ENCODE results near the gene SUGCT. TPM values are rescaled to one million over a fixed set of nuclear protein-coding genes. Genes with fewer than 3 reads are reported as not detected.

The SUGCT gene
- total and polyA plus RNA-seq, 8 donors = 2.0 to 4.2 (median 2.9) TPM

DNA sequence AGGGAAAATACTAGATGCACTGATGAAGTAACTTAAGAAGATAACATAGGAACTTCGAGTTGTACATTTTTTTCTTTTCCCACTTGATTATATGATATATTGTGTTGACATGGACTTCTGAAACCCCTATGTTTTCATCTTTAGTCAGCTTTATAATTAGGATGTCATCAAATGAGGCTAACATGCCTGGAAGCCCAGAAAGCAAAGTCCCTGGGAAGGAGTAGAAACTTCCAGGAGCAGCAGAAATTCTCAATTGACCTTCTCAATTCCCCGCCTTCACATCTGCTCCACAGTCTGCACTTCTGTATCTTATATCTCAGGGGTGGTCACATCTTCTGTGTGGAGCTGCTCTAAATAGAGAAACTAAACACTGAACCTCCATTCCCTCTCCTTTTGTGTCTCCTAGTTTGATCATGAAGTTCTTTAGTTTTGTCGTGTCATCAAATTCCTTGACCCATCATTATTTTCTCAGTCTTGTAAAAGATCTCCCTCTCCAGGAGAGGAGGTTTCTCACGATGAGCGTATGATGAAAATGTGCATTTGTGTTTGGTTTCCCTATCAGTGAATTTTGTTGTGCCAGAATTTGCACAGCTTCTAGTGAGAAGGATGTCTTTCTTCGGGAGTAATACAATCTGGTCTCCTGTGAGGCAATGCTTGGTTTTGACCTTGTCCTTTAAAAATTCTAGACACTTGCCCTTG is 303.3 kb downstream of the SUGCT start:
- no peaks in the 10 kb centered on the region for H3K36me3 ChIP-seq
- no peak overlapping the region for H3K4me3 ChIP-seq
- H3K27me3 ChIP-seq = no peaks in the 10 kb centered on the region
- no peaks in the 10 kb centered on the region for H3K4me1 ChIP-seq
- H3K9me3 ChIP-seq = peaks cover 0 to 9% of the 10 kb centered on the region in 2 donors
- no peak for TF ChIP-seq CTCF (IDR thresholded peaks at IDR 0.05)
- H3K27ac ChIP-seq = no peak overlapping the region
- no peak for DNase-seq
- no peak for ATAC-seq
- intact Hi-C loops (cut with DNase I) = no loop called here

DNA sequence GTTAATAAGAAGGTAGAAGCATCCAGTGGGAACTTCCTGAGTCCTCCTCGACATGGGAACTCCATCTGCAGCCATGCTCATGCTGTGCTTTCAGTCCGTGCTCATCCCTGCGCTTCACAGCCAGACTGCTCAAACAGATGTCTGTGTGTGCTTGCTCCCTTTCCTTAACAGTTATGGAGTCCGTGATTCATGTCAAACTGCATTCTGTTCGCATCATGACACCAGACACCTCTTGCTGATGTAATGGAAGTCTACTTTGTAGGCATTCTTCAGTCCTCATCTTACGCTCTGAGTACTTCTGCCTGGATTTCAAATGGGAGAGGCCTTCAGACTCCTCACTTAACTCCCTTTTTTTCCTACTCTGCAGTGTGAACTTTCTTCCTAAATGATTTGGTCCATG is 304.9 kb downstream of the SUGCT start:
- no peak for TF ChIP-seq CTCF (IDR thresholded peaks at IDR 0.05)
- intact Hi-C loops (cut with DNase I) = no loop called here
- DNase-seq = no peak
- Histone ChIP-seq H3K4me1 (no peaks in the 10 kb centered on the region), H3K27ac (no peak overlapping the region), H3K27me3 (no peaks in the 10 kb centered on the region), H3K4me3 (no peak overlapping the region), H3K36me3 (no peaks in the 10 kb centered on the region), H3K9me3 (peaks cover 0 to 9% of the 10 kb centered on the region in 2 donors)
- ATAC-seq = no peak

DNA sequence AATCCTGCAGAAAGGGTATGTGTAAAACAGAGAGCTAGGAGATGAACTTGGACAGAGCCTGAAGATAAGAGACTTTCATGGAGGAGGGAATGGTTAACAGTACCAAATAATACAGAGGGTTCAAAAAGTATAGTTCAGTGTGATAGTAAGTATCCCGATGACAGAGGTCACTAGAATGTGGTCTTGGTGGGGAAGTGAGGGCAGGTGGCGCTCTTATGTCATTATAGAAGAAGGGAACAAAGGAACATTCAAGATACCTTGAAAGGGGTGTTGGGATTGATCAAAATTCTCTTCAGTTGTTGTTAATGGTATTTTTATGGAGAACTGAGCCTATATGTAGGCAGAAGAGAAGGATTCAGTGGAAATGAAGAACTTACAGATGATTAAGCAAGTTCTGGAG is 312.5 kb downstream of the SUGCT start:
- Histone ChIP-seq H3K4me3 (no peak overlapping the region), H3K36me3 (no peaks in the 10 kb centered on the region), H3K4me1 (no peaks in the 10 kb centered on the region), H3K27me3 (no peaks in the 10 kb centered on the region), H3K9me3 (no peaks in the 10 kb centered on the region), H3K27ac (no peak overlapping the region)
- ATAC-seq (no peak), DNase-seq (no peak)
- TF ChIP-seq CTCF (IDR thresholded peaks at IDR 0.05) = no peak
- intact Hi-C loops (cut with DNase I) = no loop called here

DNA sequence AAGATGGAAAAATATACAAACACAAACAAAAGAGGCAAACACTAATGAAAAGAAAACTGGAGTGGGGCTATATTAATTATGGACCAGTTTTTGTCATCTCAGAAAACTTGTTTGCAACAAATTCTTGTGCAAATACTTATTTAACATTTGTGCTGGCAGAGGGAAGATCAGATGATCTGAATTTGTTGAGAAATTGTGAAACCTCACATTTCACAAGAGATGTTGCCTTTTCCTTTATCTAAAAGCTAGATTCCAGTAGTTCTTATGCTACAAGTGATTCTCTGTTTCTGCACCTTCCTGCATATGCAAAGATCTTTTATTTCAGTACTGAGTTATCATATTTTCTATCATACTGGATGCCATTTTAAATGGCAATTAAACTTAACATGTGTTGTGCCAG is 320.7 kb downstream of the SUGCT start:
- Histone ChIP-seq H3K4me1 (no peaks in the 10 kb centered on the region), H3K9me3 (no peaks in the 10 kb centered on the region), H3K36me3 (no peaks in the 10 kb centered on the region), H3K27ac (no peak overlapping the region), H3K27me3 (no peaks in the 10 kb centered on the region), H3K4me3 (no peak overlapping the region)
- intact Hi-C loops (cut with DNase I) = no loop called here
- no peak for ATAC-seq
- DNase-seq = peak in 1 of 4 donors; percentile 31
- TF ChIP-seq CTCF (IDR thresholded peaks at IDR 0.05) = no peak

- ATAC-seq = no peak
- no peak for DNase-seq
- no peak overlapping the region for H3K4me3 ChIP-seq
- no peaks in the 10 kb centered on the region for H3K36me3 ChIP-seq
- no peaks in the 10 kb centered on the region for H3K4me1 ChIP-seq
- H3K27me3 ChIP-seq = no peaks in the 10 kb centered on the region
- no peak overlapping the region for H3K27ac ChIP-seq
- intact Hi-C loops (cut with DNase I) = no loop called here
- H3K9me3 ChIP-seq = no peaks in the 10 kb centered on the region
- no peak for TF ChIP-seq CTCF (IDR thresholded peaks at IDR 0.05)
These were observed 323.1 kb downstream of the SUGCT start for GRCh38 chr7:40457776-40458480.

Measured in left lung (tissue), 10 donors.